ENCODE data around the gene TRPM7. TPM values are rescaled to one million over a fixed set of nuclear protein-coding genes. Genes with fewer than 3 reads are reported as not detected.
"Not testable (repeated sequence)": the region's sequence is repeated elsewhere in the genome, so short reads cannot be mapped to it uniquely, and the experiment has no call there.

TRPM7 gene
- total RNA-seq, 1 donor from 2014 or later = 43.6 TPM

DNA sequence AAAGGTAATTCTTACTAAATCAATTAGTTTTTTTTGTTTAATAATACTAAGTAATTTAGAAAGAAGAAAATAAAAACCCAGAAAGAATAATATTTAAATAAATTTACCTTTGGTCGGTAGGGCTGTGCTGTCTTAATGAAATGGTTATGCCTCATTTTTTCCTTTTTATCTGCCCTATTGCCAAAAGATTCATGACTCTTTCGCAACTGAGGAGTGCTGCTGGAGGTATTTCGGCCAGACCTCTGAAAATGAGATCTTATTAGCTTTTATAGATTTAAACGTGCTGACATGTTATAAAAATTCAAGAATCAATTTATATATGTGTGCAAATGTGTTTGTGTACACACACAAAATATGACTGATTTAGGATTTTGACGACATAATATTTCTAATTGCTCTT, 73.0 kb downstream of the TRPM7 start:
- TF ChIP-seq, protein P1, sequence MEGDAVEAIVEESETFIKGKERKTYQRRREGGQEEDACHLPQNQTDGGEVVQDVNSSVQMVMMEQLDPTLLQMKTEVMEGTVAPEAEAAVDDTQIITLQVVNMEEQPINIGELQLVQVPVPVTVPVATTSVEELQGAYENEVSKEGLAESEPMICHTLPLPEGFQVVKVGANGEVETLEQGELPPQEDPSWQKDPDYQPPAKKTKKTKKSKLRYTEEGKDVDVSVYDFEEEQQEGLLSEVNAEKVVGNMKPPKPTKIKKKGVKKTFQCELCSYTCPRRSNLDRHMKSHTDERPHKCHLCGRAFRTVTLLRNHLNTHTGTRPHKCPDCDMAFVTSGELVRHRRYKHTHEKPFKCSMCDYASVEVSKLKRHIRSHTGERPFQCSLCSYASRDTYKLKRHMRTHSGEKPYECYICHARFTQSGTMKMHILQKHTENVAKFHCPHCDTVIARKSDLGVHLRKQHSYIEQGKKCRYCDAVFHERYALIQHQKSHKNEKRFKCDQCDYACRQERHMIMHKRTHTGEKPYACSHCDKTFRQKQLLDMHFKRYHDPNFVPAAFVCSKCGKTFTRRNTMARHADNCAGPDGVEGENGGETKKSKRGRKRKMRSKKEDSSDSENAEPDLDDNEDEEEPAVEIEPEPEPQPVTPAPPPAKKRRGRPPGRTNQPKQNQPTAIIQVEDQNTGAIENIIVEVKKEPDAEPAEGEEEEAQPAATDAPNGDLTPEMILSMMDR (conservative IDR thresholded peaks at IDR 0.05) = no peak
- DNase-seq (ENCODE audit: extremely low spot score, unreplicated experiment) = no peak
- Mint-ChIP-seq H3K4me1 (ENCODE audit: unreplicated experiment) (no peaks in the 10 kb centered on the region), H3K27ac (no peak overlapping the region), H3K36me3 (peaks cover 15% of the 10 kb centered on the region), H3K9me3 (no peaks in the 10 kb centered on the region), H3K27me3 (no peaks in the 10 kb centered on the region), H3K4me3 (no peak overlapping the region)

DNA sequence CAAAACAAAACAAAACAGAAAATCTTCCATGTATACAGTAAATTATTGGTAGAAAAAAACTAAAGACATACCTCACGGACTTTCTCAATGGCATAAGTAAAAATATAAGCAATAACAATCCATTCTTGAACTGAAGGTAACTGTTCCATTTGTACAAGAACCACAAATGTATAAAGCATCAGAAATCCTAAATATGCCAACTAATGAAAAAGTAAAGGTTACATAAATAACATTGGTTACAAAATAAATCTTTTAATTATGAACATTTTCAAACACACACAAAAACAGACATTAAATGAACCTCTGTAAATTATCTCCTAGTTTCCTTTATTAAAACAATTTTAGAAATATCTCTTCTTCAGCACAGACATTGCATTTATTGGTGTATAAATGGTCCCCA, 79.5 kb downstream of the TRPM7 start:
- Mint-ChIP-seq H3K36me3 (peaks cover 41% of the 10 kb centered on the region), H3K27me3 (no peaks in the 10 kb centered on the region), H3K27ac (no peak overlapping the region), H3K9me3 (peaks cover 6% of the 10 kb centered on the region), H3K4me3 (no peak overlapping the region), H3K4me1 (ENCODE audit: unreplicated experiment) (no peaks in the 10 kb centered on the region)
- TF ChIP-seq, protein P1 (conservative IDR thresholded peaks at IDR 0.05) = no peak
- DNase-seq (ENCODE audit: extremely low spot score, unreplicated experiment) = no peak

DNA sequence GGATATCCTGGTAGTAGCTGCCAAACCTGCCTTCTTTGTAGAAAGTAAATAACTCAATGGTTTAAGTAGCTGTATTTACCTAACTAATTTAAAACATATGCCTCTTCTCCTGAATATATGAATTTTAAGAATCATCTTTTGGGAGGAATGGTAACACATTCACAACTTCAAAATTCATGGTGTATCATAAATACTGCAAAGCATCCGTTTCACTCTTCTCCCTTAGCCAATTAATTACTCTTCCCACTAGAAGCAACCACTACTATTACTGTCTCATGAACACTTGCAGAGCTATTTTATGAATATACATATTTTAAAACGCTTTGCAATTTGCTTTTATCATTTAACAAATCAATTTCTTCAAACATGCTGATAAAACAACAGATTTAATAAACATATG, 81.1 kb downstream of the TRPM7 start:
- peaks cover 37% of the 10 kb centered on the region for H3K36me3 Mint-ChIP-seq
- no peaks in the 10 kb centered on the region for H3K27me3 Mint-ChIP-seq
- H3K4me1 Mint-ChIP-seq (ENCODE audit: unreplicated experiment) = no peaks in the 10 kb centered on the region
- no peak for DNase-seq (ENCODE audit: extremely low spot score, unreplicated experiment)
- no peak overlapping the region for H3K4me3 Mint-ChIP-seq
- no peak overlapping the region for H3K27ac Mint-ChIP-seq
- peaks cover 6% of the 10 kb centered on the region for H3K9me3 Mint-ChIP-seq
- TF ChIP-seq, protein P1 (conservative IDR thresholded peaks at IDR 0.05) = no peak

DNA sequence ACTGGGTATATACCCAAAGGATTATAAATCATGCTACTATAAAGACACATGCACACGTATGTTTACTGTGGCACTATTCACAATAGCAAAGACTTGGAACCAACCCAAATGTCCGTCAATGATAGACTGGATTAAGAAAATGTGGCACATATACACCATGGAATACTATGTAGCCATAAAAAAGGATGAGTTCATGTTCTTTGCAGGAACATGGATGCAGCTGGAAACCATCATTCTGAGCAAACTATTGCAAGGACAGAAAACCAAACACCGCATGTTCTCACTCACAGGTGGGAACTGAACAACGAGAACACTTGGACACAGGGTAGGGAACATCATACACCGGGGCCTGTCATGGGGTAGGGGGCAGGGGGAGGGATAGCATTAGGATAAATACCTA, 84.6 kb downstream of the TRPM7 start:
- H3K4me3 Mint-ChIP-seq; H3K9me3 Mint-ChIP-seq; DNase-seq (ENCODE audit: extremely low spot score, unreplicated experiment); H3K4me1 Mint-ChIP-seq (ENCODE audit: unreplicated experiment); H3K27ac Mint-ChIP-seq; H3K27me3 Mint-ChIP-seq: not testable (repeated sequence)
- H3K36me3 Mint-ChIP-seq = peaks cover 34% of the 10 kb centered on the region

DNA sequence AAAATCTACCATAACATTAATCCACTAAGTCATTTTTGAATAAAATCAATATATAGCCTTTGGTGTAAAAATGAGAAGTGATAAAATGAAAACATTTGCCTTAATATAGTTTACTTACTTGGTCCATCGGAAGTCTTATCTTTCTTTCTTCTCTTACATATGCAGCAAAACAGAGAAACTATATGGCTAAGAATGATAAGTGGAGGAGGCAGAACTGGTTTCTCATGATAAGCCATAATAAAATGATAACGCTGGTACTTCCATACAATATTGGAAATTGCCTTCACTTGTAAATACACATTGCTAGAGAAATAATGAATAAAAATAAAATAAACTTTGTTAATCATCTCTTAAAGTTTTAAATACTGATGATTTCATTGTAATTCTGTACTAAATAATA, 92.3 kb downstream of the TRPM7 start:
- Mint-ChIP-seq H3K4me1 (ENCODE audit: unreplicated experiment) (no peaks in the 10 kb centered on the region), H3K36me3 (peaks cover 25% of the 10 kb centered on the region), H3K27me3 (no peaks in the 10 kb centered on the region), H3K4me3 (no peak overlapping the region), H3K27ac (no peak overlapping the region), H3K9me3 (no peaks in the 10 kb centered on the region)
- TF ChIP-seq, protein P1 (conservative IDR thresholded peaks at IDR 0.05) = no peak
- DNase-seq (ENCODE audit: extremely low spot score, unreplicated experiment) = no peak

DNA sequence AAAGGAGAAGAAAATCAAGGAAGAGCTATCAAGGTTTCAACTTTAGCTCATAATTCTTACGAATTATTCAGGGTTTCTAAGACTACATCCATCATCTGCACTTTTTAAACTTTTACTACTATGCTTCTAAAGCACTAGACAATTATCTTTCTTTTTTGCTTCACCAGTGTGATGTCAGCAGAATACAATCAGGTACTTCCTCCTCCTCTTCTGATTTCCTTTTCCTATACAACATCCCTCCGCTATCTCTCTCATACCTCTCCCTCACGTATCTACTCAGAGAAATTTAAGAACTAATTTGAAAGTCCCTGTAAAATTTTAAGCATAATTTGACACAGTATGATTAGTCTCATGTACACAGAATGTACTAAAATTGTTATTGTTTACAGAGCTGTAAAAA, 92.8 kb downstream of the TRPM7 start:
- TF ChIP-seq, protein P1 (conservative IDR thresholded peaks at IDR 0.05) = no peak
- Mint-ChIP-seq H3K27me3 (no peaks in the 10 kb centered on the region), H3K36me3 (peaks cover 27% of the 10 kb centered on the region), H3K27ac (no peak overlapping the region), H3K4me3 (no peak overlapping the region), H3K4me1 (ENCODE audit: unreplicated experiment) (no peaks in the 10 kb centered on the region), H3K9me3 (no peaks in the 10 kb centered on the region)
- no peak for DNase-seq (ENCODE audit: extremely low spot score, unreplicated experiment)
